ENCODE data around the gene DYNLL2. TPM values are rescaled to one million over a fixed set of nuclear protein-coding genes. Genes with fewer than 3 reads are reported as not detected.

Gene DYNLL2
- total RNA-seq, 1 donor: 9.8 TPM

DNA sequence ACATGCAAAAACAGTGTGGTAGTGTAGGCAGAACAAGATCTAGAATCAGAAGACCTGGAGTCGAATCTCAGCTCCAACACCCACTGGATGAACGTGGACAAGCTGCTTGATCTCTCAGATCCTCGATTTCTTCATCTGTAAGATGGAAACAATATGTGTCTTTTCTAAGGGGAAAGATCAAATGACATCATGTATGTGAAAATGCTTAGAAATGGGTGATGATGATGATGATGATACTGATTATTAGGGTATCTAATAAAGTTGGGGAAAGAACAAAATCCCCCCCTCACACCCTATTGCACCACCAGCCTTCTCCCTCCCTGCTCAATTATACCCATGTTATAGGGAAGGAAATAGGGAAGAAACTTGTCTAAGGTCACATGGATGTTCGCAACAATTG is 10.9 kb downstream of the DYNLL2 start:
- H3K4me2 ChIP-seq (ENCODE audit: insufficient read depth, low read length): no peak overlapping the region
- peaks cover 13% of the 10 kb centered on the region for H3K79me2 ChIP-seq (ENCODE audit: insufficient read depth, low read length)
- DNase-seq (ENCODE audit: insufficient read length, low spot score, missing footprints): no peak
- no peak overlapping the region for H3K27ac ChIP-seq (ENCODE audit: low read depth, low read length)
- no peak for TF ChIP-seq CTCF (IDR thresholded peaks at IDR 0.05; ENCODE audit: extremely low read depth, low read depth, low read length)
- peaks cover 50% of the 10 kb centered on the region for H3K36me3 ChIP-seq (ENCODE audit: insufficient read depth, low read length)
- no peak overlapping the region for H2AFZ ChIP-seq (ENCODE audit: low read length)
- H3K9me3 ChIP-seq (ENCODE audit: low read depth, low read length): no peaks in the 10 kb centered on the region
- H3K4me3 ChIP-seq (ENCODE audit: insufficient read depth, low read length): no peak overlapping the region
- H3K27me3 ChIP-seq (ENCODE audit: insufficient read depth, low read length): no peaks in the 10 kb centered on the region
- H3K4me1 ChIP-seq (ENCODE audit: insufficient read depth, low read length): no peaks in the 10 kb centered on the region
- peaks cover 20% of the 10 kb centered on the region for H4K20me1 ChIP-seq (ENCODE audit: insufficient read depth, low read length)

- Histone ChIP-seq H3K27me3 (ENCODE audit: insufficient read depth, low read length) (no peaks in the 10 kb centered on the region), H3K4me2 (ENCODE audit: insufficient read depth, low read length) (no peak overlapping the region), H3K27ac (ENCODE audit: low read depth, low read length) (no peak overlapping the region), H3K4me1 (ENCODE audit: insufficient read depth, low read length) (no peaks in the 10 kb centered on the region), H3K79me2 (ENCODE audit: insufficient read depth, low read length) (no peaks in the 10 kb centered on the region), H2AFZ (ENCODE audit: low read length) (no peak overlapping the region), H3K4me3 (ENCODE audit: insufficient read depth, low read length) (no peak overlapping the region), H4K20me1 (ENCODE audit: insufficient read depth, low read length) (peaks cover 8% of the 10 kb centered on the region), H3K9me3 (ENCODE audit: low read depth, low read length) (no peaks in the 10 kb centered on the region), H3K36me3 (ENCODE audit: insufficient read depth, low read length) (peaks cover 25% of the 10 kb centered on the region)
- TF ChIP-seq CTCF (IDR thresholded peaks at IDR 0.05; ENCODE audit: extremely low read depth, low read depth, low read length): peak; percentile 23
- no peak for DNase-seq (ENCODE audit: insufficient read length, low spot score, missing footprints)
Measured at GRCh38 chr17:58096892-58097291, 13.7 kb downstream of the DYNLL2 start.

DNA sequence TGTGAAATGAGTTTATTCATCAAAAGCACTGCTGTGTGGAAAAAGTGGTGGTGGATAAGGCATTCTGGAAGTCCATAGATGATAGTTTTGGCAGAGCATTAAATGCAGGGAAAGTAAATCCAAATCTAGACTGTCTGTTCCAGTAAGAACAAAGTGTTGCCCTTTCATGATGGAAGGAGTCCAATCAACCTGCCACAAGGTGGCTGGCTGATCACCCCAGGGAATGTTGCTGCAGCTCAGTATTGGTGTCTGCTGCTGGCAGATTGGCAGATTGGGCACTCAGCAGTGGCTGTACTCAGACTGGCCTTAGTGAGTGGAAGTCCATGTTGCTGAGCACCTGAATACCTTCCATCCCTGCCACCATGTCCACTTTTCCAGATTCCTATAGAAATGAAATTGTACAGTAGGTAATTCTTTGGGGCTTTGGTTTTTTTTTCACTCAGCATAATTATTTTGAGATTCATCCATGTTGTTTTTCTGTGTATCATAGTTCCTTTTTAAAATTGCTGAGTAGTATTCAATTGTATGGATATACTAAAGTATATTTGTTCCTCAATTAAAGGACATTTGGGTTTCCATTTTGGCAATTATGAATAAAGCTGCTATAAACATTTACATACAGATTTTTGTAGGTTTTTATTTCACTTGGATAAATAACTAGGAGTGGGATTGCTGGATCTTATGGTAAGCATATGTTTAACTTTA is 14.3 kb downstream of the DYNLL2 start:
- no peak for DNase-seq (ENCODE audit: insufficient read length, low spot score, missing footprints)
- Histone ChIP-seq H3K27ac (ENCODE audit: low read depth, low read length) (no peak overlapping the region), H4K20me1 (ENCODE audit: insufficient read depth, low read length) (peaks cover 4% of the 10 kb centered on the region)

More for the DNA sequence above, 14.3 kb downstream of the DYNLL2 start:
- H3K27me3 ChIP-seq (ENCODE audit: insufficient read depth, low read length): no peaks in the 10 kb centered on the region
- H3K9me3 ChIP-seq (ENCODE audit: low read depth, low read length): no peaks in the 10 kb centered on the region
- H3K4me1 ChIP-seq (ENCODE audit: insufficient read depth, low read length): no peaks in the 10 kb centered on the region
- no peaks in the 10 kb centered on the region for H3K79me2 ChIP-seq (ENCODE audit: insufficient read depth, low read length)
- H3K36me3 ChIP-seq (ENCODE audit: insufficient read depth, low read length): peaks cover 19% of the 10 kb centered on the region
- H2AFZ ChIP-seq (ENCODE audit: low read length): no peak overlapping the region
- H3K4me2 ChIP-seq (ENCODE audit: insufficient read depth, low read length): no peak overlapping the region
- H3K4me3 ChIP-seq (ENCODE audit: insufficient read depth, low read length): no peak overlapping the region
- TF ChIP-seq CTCF (IDR thresholded peaks at IDR 0.05; ENCODE audit: extremely low read depth, low read depth, low read length): no peak
